OCI-LY3 (cell line): ENCODE data around the gene PRSS3.
"Not testable (repeated sequence)": the region's sequence is repeated elsewhere in the genome, so short reads cannot be mapped to it uniquely, and the experiment has no call there.

Experiments used
- H2AFZ ChIP-seq: fragments of 200-600, 300-600 bp; shearing (Covaris generic); 2 replicates; pipeline ENCODE4 v1.6.0; 2014; ENCODE audit warnings: antibody characterized with exemption, low read depth, low read length
- H3K27ac ChIP-seq: fragments of 200-600, 300-600 bp; sonication (generic); 2 replicates; pipeline ENCODE4 v1.5.1; 2014; ENCODE audit warnings: mild to moderate bottlenecking, low read length, moderate library complexity, mixed read lengths
- H3K27me3 ChIP-seq: fragments of 200-600, 300-600 bp; sonication (generic); 2 replicates; pipeline ENCODE4 v1.6.1; 2014; ENCODE audit warnings: low read depth, low read length, mixed read lengths
- H3K36me3 ChIP-seq: fragments of 200-600, 300-600 bp; sonication (generic); replicated peaks from 2 replicates; pipeline ENCODE3; 2014; ENCODE audit warnings: low read depth, low read length, mixed read lengths
- H3K4me1 ChIP-seq: fragments of 300-600, 200-600 bp; sonication (generic); 2 replicates; pipeline ENCODE4 v1.6.1; 2014; ENCODE audit warnings: low read length, mixed read lengths
- H3K4me2 ChIP-seq: fragments of 200-600, 300-600 bp; sonication (generic); 2 replicates; pipeline ENCODE4 v1.6.1; 2014; ENCODE audit warnings: low read length, mixed read lengths
- H3K4me3 ChIP-seq: fragments of 300-600, 200-600 bp; sonication (generic); 2 replicates; pipeline ENCODE4 v1.5.1; 2014; ENCODE audit warnings: antibody characterized with exemption, mild to moderate bottlenecking, low read length, moderate library complexity
- H3K79me2 ChIP-seq: fragments of 300-600, 200-600 bp; shearing (Covaris generic); 2 replicates; pipeline ENCODE4 v1.6.1; 2014; ENCODE audit warnings: mild to moderate bottlenecking, low read length, mixed read lengths
- H3K9ac ChIP-seq: fragments of 300-600, 200-600 bp; shearing (Covaris generic); 2 replicates; pipeline ENCODE4 v1.6.0; 2014; ENCODE audit warnings: mild to moderate bottlenecking, low read length, moderate library complexity
- H3K9me3 ChIP-seq: fragments of 200-600, 300-600 bp; shearing (Covaris generic); 2 replicates; pipeline ENCODE4 v1.6.1; 2014; ENCODE audit warnings: low read length, mixed read lengths; ENCODE audit not compliant: insufficient read depth
- H4K20me1 ChIP-seq: fragments of 200-600, 300-600 bp; sonication (generic); 2 replicates; pipeline ENCODE4 v1.6.1; 2016; ENCODE audit warnings: low read length, mixed read lengths; ENCODE audit not compliant: insufficient read depth
- EZH2phosphoT487 ChIP-seq: fragments of 200-600 bp; shearing (Covaris generic); IDR thresholded peaks from 2 replicates; pipeline ENCODE4 v1.6.1; 2018; ENCODE audit warnings: antibody characterized with exemption, mixed run types, low read depth
- TF ChIP-seq, protein P1 (sequence below): fragments of 200-600, 300-600 bp; sonication (generic); IDR thresholded peaks from 2 replicates; pipeline ENCODE4 v1.5.1; 2014; ENCODE audit warnings: antibody characterized with exemption, low read length, low read depth

PRSS3 gene

DNA sequence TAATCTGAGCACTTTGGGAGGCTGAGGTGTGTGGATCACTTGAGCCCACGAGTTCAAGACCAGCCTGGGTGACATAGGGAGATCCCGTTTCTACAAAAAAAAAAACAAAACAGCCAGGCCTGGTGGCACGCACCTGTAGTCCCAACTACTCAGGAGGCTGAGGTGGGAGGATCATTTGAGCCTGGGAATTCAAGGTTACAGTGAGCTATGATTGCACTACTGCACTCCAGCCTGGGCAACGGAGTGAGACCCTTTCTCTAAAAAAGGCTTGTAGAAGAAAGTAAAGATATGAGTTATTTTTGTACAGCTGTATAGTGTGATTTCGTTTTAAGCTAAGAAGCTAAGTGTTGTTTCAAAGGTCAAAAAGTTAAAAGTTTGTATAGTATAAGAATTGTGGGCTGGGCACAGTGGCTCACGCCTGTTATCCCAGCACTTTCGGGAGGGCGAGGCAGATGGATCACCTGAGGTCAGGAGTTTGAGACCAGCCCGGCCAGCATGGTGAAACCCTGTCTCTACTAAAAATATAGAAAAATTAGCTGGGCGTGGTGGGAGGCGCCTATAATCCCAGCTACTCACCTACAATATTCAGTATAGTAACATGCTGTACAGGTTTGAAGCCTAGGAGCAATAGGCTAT is 40.4 kb downstream of the PRSS3 start:
- Histone ChIP-seq H3K4me1 (peaks cover 54% of the 10 kb centered on the region), H3K9me3 (no peaks in the 10 kb centered on the region), H3K27ac (no peak overlapping the region), H3K27me3 (no peaks in the 10 kb centered on the region), H3K4me3 (no peak overlapping the region), H4K20me1 (peaks cover 62% of the 10 kb centered on the region), H3K79me2 (peaks cover 98% of the 10 kb centered on the region), H3K9ac (no peak overlapping the region), H2AFZ (no peak overlapping the region), H3K4me2 (peak overlapping the region; percentile 16), H3K36me3 (peaks cover 3% of the 10 kb centered on the region)
- TF ChIP-seq, protein P1, sequence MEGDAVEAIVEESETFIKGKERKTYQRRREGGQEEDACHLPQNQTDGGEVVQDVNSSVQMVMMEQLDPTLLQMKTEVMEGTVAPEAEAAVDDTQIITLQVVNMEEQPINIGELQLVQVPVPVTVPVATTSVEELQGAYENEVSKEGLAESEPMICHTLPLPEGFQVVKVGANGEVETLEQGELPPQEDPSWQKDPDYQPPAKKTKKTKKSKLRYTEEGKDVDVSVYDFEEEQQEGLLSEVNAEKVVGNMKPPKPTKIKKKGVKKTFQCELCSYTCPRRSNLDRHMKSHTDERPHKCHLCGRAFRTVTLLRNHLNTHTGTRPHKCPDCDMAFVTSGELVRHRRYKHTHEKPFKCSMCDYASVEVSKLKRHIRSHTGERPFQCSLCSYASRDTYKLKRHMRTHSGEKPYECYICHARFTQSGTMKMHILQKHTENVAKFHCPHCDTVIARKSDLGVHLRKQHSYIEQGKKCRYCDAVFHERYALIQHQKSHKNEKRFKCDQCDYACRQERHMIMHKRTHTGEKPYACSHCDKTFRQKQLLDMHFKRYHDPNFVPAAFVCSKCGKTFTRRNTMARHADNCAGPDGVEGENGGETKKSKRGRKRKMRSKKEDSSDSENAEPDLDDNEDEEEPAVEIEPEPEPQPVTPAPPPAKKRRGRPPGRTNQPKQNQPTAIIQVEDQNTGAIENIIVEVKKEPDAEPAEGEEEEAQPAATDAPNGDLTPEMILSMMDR = no peak
- TF ChIP-seq EZH2phosphoT487 = no peak

DNA sequence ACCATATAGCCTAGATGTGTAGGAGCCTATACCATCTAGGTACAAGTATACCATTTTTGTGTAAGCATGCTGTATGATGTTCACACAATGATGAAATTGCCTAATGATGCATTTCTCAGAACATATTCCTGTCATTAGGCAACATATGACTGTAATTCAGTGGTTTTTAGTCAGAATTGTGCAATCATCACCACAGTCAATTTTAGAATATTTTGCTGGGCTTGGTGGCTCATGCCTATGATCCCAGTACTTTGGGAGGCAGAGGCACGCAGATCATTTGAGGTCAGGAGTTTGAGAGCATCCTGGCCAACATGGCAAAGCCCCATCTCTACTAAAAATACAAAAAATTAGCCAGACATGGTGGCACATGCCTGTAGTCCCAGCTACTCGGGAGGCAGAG is 40.9 kb downstream of the PRSS3 start:
- Histone ChIP-seq H3K79me2 (peaks cover 98% of the 10 kb centered on the region), H3K4me1 (peaks cover 54% of the 10 kb centered on the region), H4K20me1 (peaks cover 67% of the 10 kb centered on the region), H3K4me2 (peak overlapping the region; percentile 16)
- not testable (repeated sequence) for H3K9ac ChIP-seq, H3K27ac ChIP-seq, H3K4me3 ChIP-seq, H3K36me3 ChIP-seq, H3K9me3 ChIP-seq, H3K27me3 ChIP-seq, H2AFZ ChIP-seq

DNA sequence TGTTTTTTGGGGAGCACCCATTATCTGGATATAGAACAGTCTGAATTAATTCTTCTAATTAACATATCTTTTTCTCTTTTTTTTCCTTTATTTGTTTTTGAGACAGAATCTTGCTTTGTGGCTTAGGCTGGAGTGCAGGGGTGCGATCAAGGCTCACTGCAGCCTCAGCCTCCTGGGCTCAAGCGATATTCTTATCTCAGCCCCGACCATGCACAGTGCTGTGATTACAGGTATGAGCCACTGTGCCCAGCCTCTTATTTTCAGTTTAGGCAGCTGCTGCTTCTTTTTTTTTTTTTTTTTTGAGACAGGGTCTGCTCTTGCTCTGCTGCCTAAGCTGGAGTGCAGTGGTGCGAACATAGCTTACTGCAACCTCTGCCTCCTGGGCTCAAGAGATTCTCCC is 41.8 kb downstream of the PRSS3 start:
- no peak overlapping the region for H3K4me2 ChIP-seq
- H3K9me3 ChIP-seq = no peaks in the 10 kb centered on the region
- TF ChIP-seq, protein P1 = no peak
- TF ChIP-seq EZH2phosphoT487 = no peak
- peaks cover 3% of the 10 kb centered on the region for H3K36me3 ChIP-seq
- no peak overlapping the region for H3K4me3 ChIP-seq
- no peak overlapping the region for H3K27ac ChIP-seq
- H3K79me2 ChIP-seq = peaks cover 99% of the 10 kb centered on the region
- no peak overlapping the region for H2AFZ ChIP-seq
- peaks cover 76% of the 10 kb centered on the region for H4K20me1 ChIP-seq
- no peak overlapping the region for H3K9ac ChIP-seq
- peaks cover 49% of the 10 kb centered on the region for H3K4me1 ChIP-seq
- no peaks in the 10 kb centered on the region for H3K27me3 ChIP-seq

DNA sequence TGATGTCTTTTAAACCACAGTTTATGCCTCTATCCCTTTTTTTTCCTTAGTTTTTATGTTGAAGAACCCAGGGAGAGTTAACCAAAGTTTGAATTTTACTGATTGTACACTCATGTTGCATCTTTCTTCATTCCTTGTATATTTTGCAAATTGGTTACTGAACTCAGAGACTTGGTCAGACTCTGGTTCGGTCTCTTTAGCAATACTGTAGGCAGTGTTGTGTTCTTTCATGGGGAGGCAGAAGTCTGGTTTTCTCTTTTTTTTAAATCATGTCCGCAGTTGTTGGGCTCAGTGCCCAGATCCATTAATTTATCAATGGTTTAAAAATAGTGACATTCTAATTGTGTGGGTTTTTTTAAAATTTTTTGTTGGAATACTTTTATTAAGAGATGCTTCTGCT is 45.0 kb downstream of the PRSS3 start:
- no peak overlapping the region for H3K9ac ChIP-seq
- H3K36me3 ChIP-seq = peaks cover 3% of the 10 kb centered on the region
- TF ChIP-seq, protein P1 = no peak
- no peak for TF ChIP-seq EZH2phosphoT487
- no peak overlapping the region for H3K4me2 ChIP-seq
- H4K20me1 ChIP-seq = peaks cover 84% of the 10 kb centered on the region
- H3K4me1 ChIP-seq = peaks cover 18% of the 10 kb centered on the region
- no peak overlapping the region for H3K27ac ChIP-seq
- peaks cover 99% of the 10 kb centered on the region for H3K79me2 ChIP-seq
- H3K27me3 ChIP-seq = no peaks in the 10 kb centered on the region
- H3K4me3 ChIP-seq = no peak overlapping the region
- H2AFZ ChIP-seq = no peak overlapping the region
- no peaks in the 10 kb centered on the region for H3K9me3 ChIP-seq
